Suppressor macrophage treated with lipopolysaccharide for 4 hours (primary cell): ENCODE measurements around the gene GINM1.

ENCODE experiments used
- DNase-seq: peaks from one replicate; pipeline ENCODE4 v3.0.0-alpha.2; 2020

GINM1 gene

DNA sequence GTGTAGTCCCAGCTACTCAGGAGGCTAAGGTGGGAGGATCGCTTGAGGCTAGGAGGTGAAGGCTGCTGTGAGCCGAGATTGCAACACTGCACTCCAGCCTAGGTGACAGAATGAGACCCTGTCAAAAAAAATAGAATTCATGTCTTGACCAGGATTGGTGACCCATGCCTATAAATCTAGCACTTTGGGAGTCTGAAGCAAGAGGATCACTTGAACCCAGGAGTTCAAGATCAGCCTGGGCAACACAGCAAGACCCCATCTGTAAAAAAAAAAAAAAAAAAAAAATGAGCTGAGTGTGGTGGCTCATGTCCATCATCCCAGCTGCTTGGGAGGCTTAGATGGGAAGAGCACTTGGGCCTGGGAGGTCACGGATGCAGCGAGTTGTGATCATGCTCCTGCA, 34.3 kb downstream of the GINM1 start:
- no peak for DNase-seq

DNA sequence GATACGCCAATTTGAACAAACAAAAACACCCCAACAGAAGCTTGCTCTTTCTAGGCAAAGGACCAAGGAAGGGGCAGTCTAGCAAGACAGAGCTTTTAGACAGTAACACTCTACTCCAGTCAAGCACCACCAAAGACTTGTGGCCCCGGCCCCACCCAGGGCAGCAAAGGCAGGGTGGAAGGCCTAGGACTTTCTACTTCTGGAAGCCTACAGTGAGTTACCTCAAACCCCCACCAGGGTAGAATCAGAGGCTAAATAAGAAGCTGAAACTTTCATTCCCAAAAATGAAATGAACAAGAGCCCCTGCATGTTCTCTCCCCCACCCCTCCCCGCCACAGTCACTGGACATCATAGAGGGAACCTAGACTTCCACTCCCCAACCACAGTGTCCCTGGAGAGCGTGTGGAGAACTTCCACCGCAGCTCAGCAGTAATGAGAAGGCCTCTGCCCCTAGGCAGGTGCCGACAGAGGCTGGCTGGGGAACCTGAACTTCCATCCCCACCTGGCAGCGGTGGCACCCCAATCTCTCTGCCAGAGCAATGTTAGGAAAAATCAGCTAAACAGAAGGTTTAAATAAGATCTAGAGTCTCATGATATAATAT, 42.3 kb downstream of the GINM1 start:
- DNase-seq, result no peak

DNA sequence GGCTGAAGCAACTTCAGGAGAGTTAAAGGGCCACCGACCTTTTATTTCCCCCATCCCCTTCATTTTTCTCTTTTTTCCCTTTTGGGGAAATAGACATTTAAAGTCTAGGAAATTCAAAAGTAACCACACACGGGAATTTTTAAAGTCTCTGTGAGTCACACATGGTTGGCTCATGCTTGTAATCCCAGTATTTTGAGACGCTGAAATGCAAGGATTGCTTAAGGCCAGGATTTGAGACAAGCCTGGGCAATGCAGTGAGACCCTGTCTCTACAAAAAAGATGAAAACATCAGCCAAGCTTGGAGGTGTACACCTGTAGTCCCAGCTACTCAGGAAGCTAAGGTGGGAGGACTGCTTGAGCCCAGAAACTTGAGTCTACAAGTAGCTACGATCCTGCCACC, 48.2 kb downstream of the GINM1 start:
- DNase-seq, result peak; percentile 6

DNA sequence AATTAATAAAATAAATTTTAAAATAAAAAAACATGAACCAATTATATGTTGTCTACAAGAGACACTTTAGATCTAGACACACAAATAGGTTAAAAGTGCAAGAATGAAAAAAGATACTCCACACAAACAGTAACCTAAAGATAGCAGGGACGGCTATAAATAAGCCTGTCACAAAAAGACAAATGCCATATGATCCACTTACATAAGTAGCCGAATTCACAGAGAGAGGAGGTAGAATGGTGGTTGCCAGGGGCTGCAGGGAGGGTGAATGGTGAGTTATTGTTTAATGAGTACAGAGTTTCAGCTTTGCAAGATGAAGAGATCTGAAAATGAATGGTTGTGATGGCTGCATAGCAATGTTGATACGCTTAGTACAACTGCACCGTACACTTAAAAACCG, 49.6 kb downstream of the GINM1 start:
- DNase-seq, result no peak

DNA sequence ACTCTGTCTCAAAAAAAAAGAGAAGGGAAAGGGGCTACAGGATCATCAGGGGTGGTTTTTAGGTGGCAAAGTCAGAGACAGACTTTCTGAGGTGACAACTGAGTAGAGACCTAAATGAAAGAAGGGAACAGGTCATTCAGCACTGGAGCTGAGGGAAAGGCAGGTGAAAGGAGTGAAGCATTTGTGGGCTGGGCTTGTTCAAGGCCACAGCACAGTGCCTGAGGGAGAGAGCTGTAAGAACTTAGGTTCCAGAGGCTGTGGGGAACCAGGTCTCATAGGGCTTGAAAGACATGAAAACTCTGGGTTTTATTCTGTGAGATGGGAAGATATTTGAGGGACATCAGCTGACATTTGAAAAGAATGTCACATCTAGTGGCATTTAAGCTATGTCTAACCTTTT, 61.5 kb downstream of the GINM1 start:
- DNase-seq, result no peak

DNA sequence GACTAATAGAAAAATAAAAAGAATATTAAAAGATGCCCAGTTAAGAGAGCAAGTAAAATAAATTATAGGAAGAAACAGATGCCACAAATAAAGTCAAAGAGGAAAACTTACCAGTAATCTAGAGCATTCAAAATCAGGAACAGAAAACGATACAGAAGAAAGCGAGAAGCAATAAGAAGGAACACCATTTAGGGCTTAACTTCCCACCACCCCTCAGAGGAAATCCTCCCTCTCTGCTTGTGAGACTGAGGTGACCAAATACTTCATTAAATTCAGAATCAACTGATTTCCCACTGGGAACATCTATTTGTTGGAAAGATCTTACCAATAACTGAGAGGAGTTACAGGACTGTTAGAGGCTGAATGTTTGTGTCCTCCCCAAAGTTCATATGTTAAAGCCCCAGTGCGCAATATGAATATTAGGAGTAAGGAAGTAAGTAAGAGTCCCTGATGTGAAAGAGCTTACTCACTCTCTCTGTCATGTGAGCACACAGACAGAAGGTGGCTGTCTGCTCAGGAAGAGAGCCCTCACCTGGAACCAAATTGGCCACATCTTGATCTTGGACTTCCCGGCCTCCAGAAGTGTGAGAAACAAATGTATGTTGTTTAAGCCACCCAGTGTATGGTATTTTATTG, 62.8 kb downstream of the GINM1 start:
- DNase-seq, result peak; percentile 70

DNA sequence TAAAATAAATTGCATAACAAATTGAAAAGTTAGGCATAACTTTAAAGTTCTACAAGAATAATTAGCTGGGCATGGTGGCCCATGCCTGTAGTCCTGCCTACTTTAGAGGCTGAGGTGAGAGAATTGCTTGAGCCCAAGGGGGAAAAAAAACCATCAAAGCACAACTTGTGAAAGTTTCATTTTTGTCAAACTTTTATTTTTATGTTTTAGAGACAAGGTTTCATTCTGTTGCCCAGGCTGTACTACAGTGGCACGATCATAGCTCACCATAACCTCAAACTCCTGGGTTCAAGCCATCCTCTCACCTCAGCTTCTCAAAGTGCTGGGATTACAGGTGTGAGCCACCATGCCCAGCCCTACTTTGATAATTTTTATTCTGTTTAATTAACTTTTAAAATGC, 68.1 kb downstream of the GINM1 start:
- no peak for DNase-seq

DNA sequence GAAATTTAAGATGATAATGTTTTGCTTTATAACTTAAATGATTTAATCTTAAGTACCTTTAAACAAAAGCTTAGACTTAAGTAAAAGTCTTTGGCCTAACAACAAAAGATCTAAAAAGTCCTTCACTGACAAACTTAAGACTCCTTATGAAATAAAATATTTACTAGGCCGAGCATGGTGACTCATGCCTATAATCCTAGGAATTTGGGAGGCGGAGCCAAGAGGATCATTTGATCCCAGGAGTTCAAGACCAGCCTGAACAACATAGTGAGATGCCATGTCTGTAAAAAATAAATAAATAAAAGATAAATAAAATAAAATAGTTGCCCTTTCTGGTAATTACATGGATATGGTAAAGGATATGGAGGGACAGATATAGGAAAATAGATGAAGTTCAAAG, 69.9 kb downstream of the GINM1 start:
- DNase-seq, result no peak
